Endothelial cell (in vitro differentiated cells): ENCODE measurements around the gene ATP11B. TPM values are rescaled to one million over a fixed set of nuclear protein-coding genes. Genes with fewer than 3 reads are reported as not detected.

Experiments
- DNase-seq: peaks from one replicate; pipeline ENCODE4 v3.0.0; 2021; ENCODE audit warnings: low spot score
- H3K27ac Mint-ChIP-seq: one replicate; pipeline ENCODE4 v1.8.0; 2021; ENCODE audit warnings: mixed read lengths, inconsistent platforms; ENCODE audit not compliant: unreplicated experiment
- H3K27me3 Mint-ChIP-seq: one replicate; pipeline ENCODE4 v1.8.0; 2021; ENCODE audit warnings: mild to moderate bottlenecking, moderate library complexity, mixed read lengths, inconsistent platforms; ENCODE audit not compliant: unreplicated experiment
- H3K36me3 Mint-ChIP-seq: one replicate; pipeline ENCODE4 v1.8.0; 2021; ENCODE audit warnings: mild to moderate bottlenecking, low read depth, mixed read lengths, inconsistent platforms; ENCODE audit not compliant: unreplicated experiment
- H3K4me1 Mint-ChIP-seq: one replicate; pipeline ENCODE4 v1.8.0; 2021; ENCODE audit warnings: mild to moderate bottlenecking, mixed read lengths, inconsistent platforms; ENCODE audit not compliant: unreplicated experiment
- H3K4me3 Mint-ChIP-seq: one replicate; pipeline ENCODE4 v1.8.0; 2021; ENCODE audit warnings: mild to moderate bottlenecking, mixed read lengths, inconsistent platforms; ENCODE audit not compliant: unreplicated experiment
- H3K9me3 Mint-ChIP-seq: one replicate; pipeline ENCODE4 v1.8.0; 2021; ENCODE audit warnings: mixed read lengths, inconsistent platforms; ENCODE audit not compliant: unreplicated experiment
- CTCF ChIP-seq: fragments of 200-600 bp; sonication (generic); IDR thresholded peaks from one replicate; pipeline ENCODE4 v1.5.0; 2021; ENCODE audit warnings: antibody characterized with exemption; ENCODE audit not compliant: unreplicated experiment
- total RNA-seq: library from RNA; stranded (reverse); fragmentation: NEBNext Ultra II Directional; extraction: Animal tissue kit (Norgen Biotek cat#: 25700); gene quantifications from one replicate; pipeline ENCODE4 v1.2.1, GENCODE V29; 2021; ENCODE audit not compliant: unreplicated experiment

ATP11B gene
- total RNA-seq, 1 donor from 2014 or later, result 45.3 TPM

GRCh38 chr3:182793663-182794454 lies 555 bp downstream of the ATP11B start:
- Mint-ChIP-seq H3K27me3 (peaks cover 9% of the 10 kb centered on the region), H3K36me3 (no peaks in the 10 kb centered on the region), H3K9me3 (no peaks in the 10 kb centered on the region), H3K4me3 (peak overlapping the region; percentile 96), H3K4me1 (peaks cover 23% of the 10 kb centered on the region), H3K27ac (peak overlapping the region; percentile 91)
- DNase-seq, result peak; percentile 42
- TF ChIP-seq CTCF, result no peak

- no peak for DNase-seq
- H3K9me3 Mint-ChIP-seq, result no peaks in the 10 kb centered on the region
- H3K4me3 Mint-ChIP-seq, result peak overlapping the region; percentile 96
- H3K36me3 Mint-ChIP-seq, result no peaks in the 10 kb centered on the region
- TF ChIP-seq CTCF, result no peak
- peaks cover 23% of the 10 kb centered on the region for H3K4me1 Mint-ChIP-seq
- H3K27me3 Mint-ChIP-seq, result peaks cover 9% of the 10 kb centered on the region
- H3K27ac Mint-ChIP-seq, result peak overlapping the region; percentile 91
Measured at GRCh38 chr3:182794455-182795388, 1.4 kb downstream of the ATP11B start.

GRCh38 chr3:182795389-182795782 lies 2.1 kb downstream of the ATP11B start:
- peaks cover 9% of the 10 kb centered on the region for H3K27me3 Mint-ChIP-seq
- H3K9me3 Mint-ChIP-seq, result no peaks in the 10 kb centered on the region
- no peak for TF ChIP-seq CTCF
- peak overlapping the region; percentile 96 for H3K4me3 Mint-ChIP-seq
- H3K4me1 Mint-ChIP-seq, result peaks cover 23% of the 10 kb centered on the region
- DNase-seq, result no peak
- H3K36me3 Mint-ChIP-seq, result no peaks in the 10 kb centered on the region
- H3K27ac Mint-ChIP-seq, result no peak overlapping the region

GRCh38 chr3:182796310-182796709 lies 3.0 kb downstream of the ATP11B start:
- no peak overlapping the region for H3K27ac Mint-ChIP-seq
- no peak for TF ChIP-seq CTCF
- H3K9me3 Mint-ChIP-seq, result no peaks in the 10 kb centered on the region
- peaks cover 9% of the 10 kb centered on the region for H3K27me3 Mint-ChIP-seq
- H3K36me3 Mint-ChIP-seq, result no peaks in the 10 kb centered on the region
- no peak overlapping the region for H3K4me3 Mint-ChIP-seq
- H3K4me1 Mint-ChIP-seq, result peaks cover 23% of the 10 kb centered on the region
- DNase-seq, result no peak
